DMS79 (cell line): Measurements from ENCODE around the gene MZT2B.
"Not testable (repeated sequence)": the region's sequence is repeated elsewhere in the genome, so short reads cannot be mapped to it uniquely, and the experiment has no call there.

ENCODE experiments used
- DNase-seq: peaks from one replicate; lab custom pipeline; 2025; lab: John Stamatoyannopoulos, UW

Gene MZT2B

GRCh38 chr2:130219147-130219546 is 37.1 kb downstream of the MZT2B start:
- DNase-seq, result not testable (repeated sequence)

- DNase-seq, result not testable (repeated sequence)
Measured at GRCh38 chr2:130220505-130220904, 38.4 kb downstream of the MZT2B start.

GRCh38 chr2:130222523-130222922 is 40.5 kb downstream of the MZT2B start:
- not testable (repeated sequence) for DNase-seq

GRCh38 chr2:130228005-130228404 is 45.9 kb downstream of the MZT2B start:
- not testable (repeated sequence) for DNase-seq

- DNase-seq, result not testable (repeated sequence)
Measured at GRCh38 chr2:130228467-130229160, 46.6 kb downstream of the MZT2B start.

- DNase-seq, result not testable (repeated sequence)
Measured at GRCh38 chr2:130229161-130229510, 47.1 kb downstream of the MZT2B start.

- not testable (repeated sequence) for DNase-seq
Measured at GRCh38 chr2:130230376-130230775, 48.3 kb downstream of the MZT2B start.

GRCh38 chr2:130230907-130231306 is 48.8 kb downstream of the MZT2B start:
- not testable (repeated sequence) for DNase-seq

- DNase-seq, result no peak
Measured at GRCh38 chr2:130231656-130232055, 49.6 kb downstream of the MZT2B start.

GRCh38 chr2:130233066-130233465 is 51.0 kb downstream of the MZT2B start:
- not testable (repeated sequence) for DNase-seq

- not testable (repeated sequence) for DNase-seq
Measured at GRCh38 chr2:130239581-130239980, 57.5 kb downstream of the MZT2B start.
